A549 (cell line): ENCODE results near the gene ESR2.

ENCODE experiments used
- CBX2 ChIP-seq: fragments of 200-600 bp; sonication (generic); IDR thresholded peaks from 2 replicates; pipeline ENCODE4 v1.6.1; 2016; ENCODE audit warnings: low read depth, mild to moderate bottlenecking, borderline replicate concordance
- CTCF ChIP-seq: fragments of >200 bp; sonication (Bioruptor Twin); formaldehyde crosslinking; IDR thresholded peaks from 3 replicates; pipeline ENCODE4 v1.5.1; 2016
- EP300 ChIP-seq, 2 experiments: fragments of >200 bp; sonication (Bioruptor Twin); formaldehyde crosslinking; IDR thresholded peaks; 2 replicates in 1 of 2; 3 replicates in 1 of 2; pipeline ENCODE4 v1.6.1; 2016 to 2017
- HOXB13 ChIP-seq: fragments of 250-450 bp; sonication (Bioruptor Pico); IDR thresholded peaks from 2 replicates; pipeline ENCODE4 v1.5.0; 2020; ENCODE audit warnings: low read depth, mild to moderate bottlenecking, moderate library complexity
- NFE2L2 ChIP-seq: fragments of 150-350 bp; conservative IDR thresholded peaks from 2 replicates; pipeline ENCODE4 v1.6.1; 2014; ENCODE audit warnings: low read length
- POLR2A ChIP-seq: IDR thresholded peaks from 2 replicates; pipeline ENCODE4 v1.6.1; 2012; ENCODE audit warnings: mild to moderate bottlenecking, low read length
- REST ChIP-seq: fragments of 200-600 bp; sonication (generic); IDR thresholded peaks from 2 replicates; pipeline ENCODE4 v1.6.1; 2016; ENCODE audit warnings: antibody characterized with exemption, mild to moderate bottlenecking, moderate library complexity
- TF ChIP-seq, protein P1 (sequence below): fragments of 250-450 bp; sonication (Bioruptor Pico); IDR thresholded peaks from 2 replicates; pipeline ENCODE4 v1.5.0; 2021; ENCODE audit warnings: mild to moderate bottlenecking, moderate library complexity, borderline replicate concordance
- TF ChIP-seq, protein P2 (sequence below): fragments of 450-650 bp; IDR thresholded peaks from 2 replicates; pipeline ENCODE4 v1.6.1; 2014; ENCODE audit warnings: antibody characterized with exemption
- TF ChIP-seq, protein P3 (sequence below): IDR thresholded peaks from 2 replicates; pipeline ENCODE4 v1.6.1; 2012

GRCh38 chr14:64293976-64294671, at the start of gene ESR2:
- TF ChIP-seq, protein P1, sequence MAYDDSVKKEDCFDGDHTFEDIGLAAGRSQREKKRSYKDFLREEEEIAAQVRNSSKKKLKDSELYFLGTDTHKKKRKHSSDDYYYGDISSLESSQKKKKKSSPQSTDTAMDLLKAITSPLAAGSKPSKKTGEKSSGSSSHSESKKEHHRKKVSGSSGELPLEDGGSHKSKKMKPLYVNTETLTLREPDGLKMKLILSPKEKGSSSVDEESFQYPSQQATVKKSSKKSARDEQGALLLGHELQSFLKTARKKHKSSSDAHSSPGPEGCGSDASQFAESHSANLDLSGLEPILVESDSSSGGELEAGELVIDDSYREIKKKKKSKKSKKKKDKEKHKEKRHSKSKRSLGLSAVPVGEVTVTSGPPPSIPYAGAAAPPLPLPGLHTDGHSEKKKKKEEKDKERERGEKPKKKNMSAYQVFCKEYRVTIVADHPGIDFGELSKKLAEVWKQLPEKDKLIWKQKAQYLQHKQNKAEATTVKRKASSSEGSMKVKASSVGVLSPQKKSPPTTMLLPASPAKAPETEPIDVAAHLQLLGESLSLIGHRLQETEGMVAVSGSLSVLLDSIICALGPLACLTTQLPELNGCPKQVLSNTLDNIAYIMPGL (CRISPR knock-in tag) = no peak
- TF ChIP-seq HOXB13 (CRISPR knock-in tag) (no peak), CBX2 (no peak), CTCF (no peak), NFE2L2 (no peak), EP300 (IDR thresholded peaks at IDR 0.05) (no peak), POLR2A (no peak), REST (no peak)
- TF ChIP-seq, protein P2, sequence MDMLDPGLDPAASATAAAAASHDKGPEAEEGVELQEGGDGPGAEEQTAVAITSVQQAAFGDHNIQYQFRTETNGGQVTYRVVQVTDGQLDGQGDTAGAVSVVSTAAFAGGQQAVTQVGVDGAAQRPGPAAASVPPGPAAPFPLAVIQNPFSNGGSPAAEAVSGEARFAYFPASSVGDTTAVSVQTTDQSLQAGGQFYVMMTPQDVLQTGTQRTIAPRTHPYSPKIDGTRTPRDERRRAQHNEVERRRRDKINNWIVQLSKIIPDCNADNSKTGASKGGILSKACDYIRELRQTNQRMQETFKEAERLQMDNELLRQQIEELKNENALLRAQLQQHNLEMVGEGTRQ = peak; percentile 63
- TF ChIP-seq, protein P3, sequence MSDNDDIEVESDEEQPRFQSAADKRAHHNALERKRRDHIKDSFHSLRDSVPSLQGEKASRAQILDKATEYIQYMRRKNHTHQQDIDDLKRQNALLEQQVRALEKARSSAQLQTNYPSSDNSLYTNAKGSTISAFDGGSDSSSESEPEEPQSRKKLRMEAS = no peak; the same call in 1 of the 2 replicates
